H1 (cell line): ENCODE measurements around the gene AKR1B15. TPM values are rescaled to one million over a fixed set of nuclear protein-coding genes. Genes with fewer than 3 reads are reported as not detected.

Experiments used
- CTCF ChIA-PET: fragments of 300-600 bp; sonication (Branson Sonifier 250); formaldehyde crosslinking; loops from one replicate; lab custom pipeline; 2021; ENCODE audit not compliant: partially characterized antibody; lab: Charles Lee
- POLR2A ChIA-PET: fragments of 300-600 bp; sonication (Branson Sonifier 250); formaldehyde crosslinking; loops from one replicate; lab custom pipeline; 2021; ENCODE audit warnings: inconsistent platforms; ENCODE audit not compliant: partially characterized antibody; lab: Charles Lee
- DNase-seq, 2 experiments: peaks; one replicate each; pipeline versions ENCODE4 v3.0.0 to v3.0.0-alpha.2; 2010 to 2022; ENCODE audit warnings: low spot score in 2 of 2, low read depth in 1 of 2, mixed read lengths in 1 of 2
- FAIRE-seq: peaks from 2 replicates; lab custom pipeline; 2011; peaks lifted over from hg19 to GRCh38; lab: Jason Lieb, UNC
- H2AFZ ChIP-seq: 2 replicates; pipeline ENCODE4 v1.8.1; 2012; ENCODE audit warnings: low read length, inconsistent platforms
- H2AK5ac ChIP-seq: 2 replicates; pipeline ENCODE4 v1.6.1; 2013; ENCODE audit warnings: low read depth, low read length
- H2BK120ac ChIP-seq: replicated peaks from 2 replicates; pipeline ENCODE3; 2013; ENCODE audit warnings: low read depth, low read length, inconsistent platforms
- H2BK12ac ChIP-seq: 2 replicates; pipeline ENCODE4 v1.6.1; 2013; ENCODE audit warnings: low read depth, low read length
- H2BK15ac ChIP-seq: 2 replicates; pipeline ENCODE4 v1.6.1; 2013; ENCODE audit warnings: low read length
- H2BK20ac ChIP-seq: 2 replicates; pipeline ENCODE4 v1.6.1; 2013; ENCODE audit warnings: low read length
- H2BK5ac ChIP-seq: 2 replicates; pipeline ENCODE4 v1.6.1; 2013; ENCODE audit warnings: low read depth, low read length
- H3K14ac ChIP-seq: 2 replicates; pipeline ENCODE4 v1.6.1; 2013; ENCODE audit warnings: inconsistent platforms; ENCODE audit not compliant: insufficient read length
- H3K18ac ChIP-seq: 2 replicates; pipeline ENCODE4 v1.6.1; 2013; ENCODE audit warnings: low read length; ENCODE audit errors: extremely low read depth
- H3K23ac ChIP-seq: 2 replicates; pipeline ENCODE4 v1.6.1; 2013; ENCODE audit warnings: inconsistent platforms; ENCODE audit not compliant: insufficient read length
- H3K23me2 ChIP-seq: 2 replicates; pipeline ENCODE4 v1.6.1; 2013; ENCODE audit warnings: low read depth, low read length
- H3K27ac ChIP-seq: 2 replicates; pipeline ENCODE4 v1.6.1; 2011; ENCODE audit warnings: low read depth, low read length, inconsistent platforms
- H3K27me3 ChIP-seq, 4 experiments: replicated peaks in 1 of 4; 1 replicate in 1 of 4; 2 replicates in 3 of 4; pipeline versions ENCODE4 v1.6.1 to v1.8.1; 2011 to 2013; ENCODE audit warnings: low read length in 3 of 4, mild to moderate bottlenecking in 3 of 4, inconsistent platforms in 2 of 4, mixed read lengths in 2 of 4, moderate library complexity in 1 of 4; ENCODE audit not compliant: control insufficient read depth in 3 of 4, insufficient read depth in 3 of 4; ENCODE audit errors: extremely low read depth in 1 of 4
- H3K36me3 ChIP-seq, 4 experiments: 2 replicates each; pipeline versions ENCODE4 v1.6.1 to v1.8.1; 2011 to 2013; ENCODE audit warnings: mild to moderate bottlenecking in 4 of 4, low read length in 3 of 4, moderate library complexity in 2 of 4, control low read depth in 1 of 4, inconsistent platforms in 1 of 4; ENCODE audit not compliant: insufficient read depth in 4 of 4, control insufficient read depth in 2 of 4
- H3K4ac ChIP-seq: replicated peaks from 2 replicates; pipeline ENCODE3; 2013; ENCODE audit warnings: low read length, low read depth, mixed read lengths, inconsistent platforms; ENCODE audit not compliant: insufficient read length
- H3K4me1 ChIP-seq, 4 experiments: replicated peaks in 1 of 4; 1 replicate in 1 of 4; 2 replicates in 3 of 4; pipeline versions ENCODE4 v1.6.1 to v1.8.1; 2011 to 2013; ENCODE audit warnings: low read length in 3 of 4, inconsistent platforms in 2 of 4, mixed read lengths in 1 of 4; ENCODE audit not compliant: insufficient read depth in 4 of 4, control insufficient read depth in 3 of 4
- H3K4me2 ChIP-seq, 2 experiments: 2 replicates each; pipeline versions ENCODE4 v1.6.1 to v1.8.1; 2011 to 2013; ENCODE audit warnings: low read depth in 2 of 2, low read length in 2 of 2, control low read depth in 1 of 2, inconsistent platforms in 1 of 2, mild to moderate bottlenecking in 1 of 2; ENCODE audit not compliant: insufficient read depth in 1 of 2
- H3K4me3 ChIP-seq, 4 experiments: fragments of 200-600, 300-600 bp in 1 of 4; sonication (generic), shearing (Covaris generic), sonication (Bioruptor Twin) in 1 of 4; 2 replicates each; pipeline versions ENCODE4 v1.5.1 to v1.8.1; 2011 to 2016; ENCODE audit warnings: low read length in 4 of 4, low read depth in 3 of 4, control low read depth in 2 of 4, inconsistent platforms in 2 of 4, mild to moderate bottlenecking in 2 of 4, mixed read lengths in 1 of 4, moderate library complexity in 1 of 4; ENCODE audit not compliant: insufficient read depth in 2 of 4; ENCODE audit errors: extremely low read depth in 1 of 4
- H3K56ac ChIP-seq: replicated peaks from 2 replicates; pipeline ENCODE3; 2013; ENCODE audit warnings: low read depth, mild to moderate bottlenecking, mixed read lengths, low read length, inconsistent platforms; ENCODE audit not compliant: insufficient read length
- H3K79me1 ChIP-seq: 2 replicates; pipeline ENCODE4 v1.6.1; 2013; ENCODE audit warnings: low read depth, low read length, control low read depth
- H3K79me2 ChIP-seq, 2 experiments: 2 replicates each; pipeline versions ENCODE4 v1.6.1 to v1.8.1; 2012 to 2013; ENCODE audit warnings: low read length in 2 of 2, mild to moderate bottlenecking in 2 of 2, inconsistent platforms in 1 of 2; ENCODE audit not compliant: insufficient read depth in 2 of 2, control insufficient read depth in 1 of 2
- H3K9ac ChIP-seq, 4 experiments: replicated peaks in 1 of 4; 1 replicate in 1 of 4; 2 replicates in 3 of 4; pipeline versions ENCODE4 v1.6.1 to v1.8.1; 2011 to 2013; ENCODE audit warnings: low read depth in 3 of 4, low read length in 3 of 4, control low read depth in 2 of 4, mild to moderate bottlenecking in 2 of 4, moderate library complexity in 2 of 4, inconsistent platforms in 1 of 4; ENCODE audit errors: extremely low read depth in 1 of 4
- H3K9me3 ChIP-seq, 2 experiments: 2 replicates each; pipeline versions ENCODE4 v1.6.1 to v1.8.1; 2012 to 2013; ENCODE audit warnings: mild to moderate bottlenecking in 2 of 2, moderate library complexity in 2 of 2, control low read depth in 1 of 2, inconsistent platforms in 1 of 2, low read depth in 1 of 2, low read length in 1 of 2, mixed read lengths in 1 of 2; ENCODE audit not compliant: insufficient read depth in 2 of 2
- H4K20me1 ChIP-seq, 2 experiments: replicated peaks in 1 of 2; 2 replicates each; pipeline versions ENCODE3 to v1.8.1; 2011 to 2013; ENCODE audit warnings: inconsistent platforms in 2 of 2, low read length in 2 of 2, mild to moderate bottlenecking in 1 of 2; ENCODE audit not compliant: insufficient read depth in 2 of 2, control insufficient read depth in 1 of 2
- H4K5ac ChIP-seq: 2 replicates; pipeline ENCODE4 v1.6.1; 2013; ENCODE audit warnings: low read length, low read depth, mixed read lengths, inconsistent platforms; ENCODE audit not compliant: insufficient read length
- H4K8ac ChIP-seq: 2 replicates; pipeline ENCODE4 v1.8.0; 2013; ENCODE audit warnings: mild to moderate bottlenecking, moderate library complexity, low read length, inconsistent platforms; ENCODE audit not compliant: insufficient read depth; ENCODE audit errors: extremely low read depth
- H4K91ac ChIP-seq: replicated peaks from 2 replicates; pipeline ENCODE3; 2013; ENCODE audit warnings: low read length, mixed read lengths, inconsistent platforms; ENCODE audit not compliant: insufficient read length
- WGBS, 2 experiments: shearing (Covaris generic) in 1 of 2; methylation state at CpG; one replicate each; pipeline versions ENCODE4 v1.1.6 to v1.1.7; 2013 to 2015; ENCODE audit warnings: low lambda C conversion rate in 2 of 2, mixed read lengths in 2 of 2, inconsistent platforms in 1 of 2, low coverage in 1 of 2, missing lambda C conversion rate in 1 of 2; ENCODE audit not compliant: insufficient replicate concordance in 2 of 2, insufficient coverage in 1 of 2, insufficient read length in 1 of 2; ENCODE audit errors: extremely low coverage in 1 of 2, missing lambda C conversion rate in 1 of 2; 5-methylcytosine and 5-hydroxymethylcytosine counted together
- polyA plus RNA-seq, 7 experiments: library from polyadenylated mRNA; depleted of rRNA in 3 of 7; stranded (reverse) in 5 of 7; unstranded in 2 of 7; fragments of >200 nt in 5 of 7; fragments of 200-250 nt in 2 of 7; gene quantifications; 1 replicate in 5 of 7; 2 replicates in 1 of 7; 4 replicates in 1 of 7; pipeline versions ENCODE4 v1.2.1 to v1.2.3, GENCODE V29; 2011 to 2013; ENCODE audit warnings: missing spikeins in 2 of 7, mixed read lengths in 2 of 7
- total RNA-seq: library from RNA; stranded (reverse); fragmentation: NEBNext Ultra II Directional; extraction: Animal tissue kit (Norgen Biotek cat#: 25700); gene quantifications from 2 replicates; pipeline ENCODE4 v1.2.1, GENCODE V29; 2021

AKR1B15 gene
- total and polyA plus RNA-seq, 2 of the 8 experiments (the other 6 are each of a cell fraction or from before 2014, with no cell fraction given), result 0.15 to 0.47 TPM

- WGBS, 2 experiments, result 84% methylated on average over 6 of the region's 6 CpGs; no CpG with 5 or more reads in 1 of the 2 experiments
- no peaks in the 10 kb centered on the region for H3K27me3 ChIP-seq
- no peak overlapping the region for H4K8ac ChIP-seq
- H3K36me3 ChIP-seq, result no peaks in the 10 kb centered on the region
- H2BK12ac ChIP-seq, result no peak overlapping the region
- H3K9ac ChIP-seq, result no peak overlapping the region
- H3K56ac ChIP-seq, result no peak overlapping the region
- H2BK5ac ChIP-seq, result no peak overlapping the region
- H2BK20ac ChIP-seq, result no peak overlapping the region
- no peak overlapping the region for H3K4me2 ChIP-seq
- H3K79me2 ChIP-seq, result no peaks in the 10 kb centered on the region
- no peak overlapping the region for H2AFZ ChIP-seq
- no peak overlapping the region for H2BK120ac ChIP-seq
- H2AK5ac ChIP-seq, result no peak overlapping the region
- no peak overlapping the region for H3K23ac ChIP-seq
- no peak overlapping the region for H3K18ac ChIP-seq
- ChIA-PET POLR2A (interaction anchor here (0.9 to 1.4 kb wide), 2 partner anchors 12 to 107 kb away, joined by 3 read pairs; partner anchors contain the start of gene AKR1B10), CTCF (interaction anchor here (1.6 to 2.4 kb wide), 2 partner anchors 13 to 25 kb away, joined by 3 to 10 read pairs; partner anchors contain the start of gene AKR1B10)
- H3K14ac ChIP-seq, result no peak overlapping the region
- H4K5ac ChIP-seq, result no peak overlapping the region
- H3K4me3 ChIP-seq, result no peak overlapping the region
- H3K4ac ChIP-seq, result no peak overlapping the region
- H3K4me1 ChIP-seq, result no peaks in the 10 kb centered on the region
- no peaks in the 10 kb centered on the region for H3K79me1 ChIP-seq
- H3K27ac ChIP-seq, result no peak overlapping the region
- no peak overlapping the region for H4K91ac ChIP-seq
- no peak for FAIRE-seq
- H3K23me2 ChIP-seq, result 0 out of 2 replicates have a peak, but pooled peaks cover 1% of the 10 kb centered on the region
- no peak overlapping the region for H2BK15ac ChIP-seq
- no peaks in the 10 kb centered on the region for H3K9me3 ChIP-seq
- no peaks in the 10 kb centered on the region for H4K20me1 ChIP-seq
- DNase-seq, result no peak
Observed at GRCh38 chr7:134539380-134540004, 9.4 kb upstream of the AKR1B15 start.
